Germinal center (tissue), 1 donor: Measurements from ENCODE around the gene PREP.

Experiments used
- DNase-seq: peaks from one replicate; pipeline ENCODE4 v3.0.0; 2012; ENCODE audit warnings: mixed read lengths, low spot score

Gene PREP

DNA sequence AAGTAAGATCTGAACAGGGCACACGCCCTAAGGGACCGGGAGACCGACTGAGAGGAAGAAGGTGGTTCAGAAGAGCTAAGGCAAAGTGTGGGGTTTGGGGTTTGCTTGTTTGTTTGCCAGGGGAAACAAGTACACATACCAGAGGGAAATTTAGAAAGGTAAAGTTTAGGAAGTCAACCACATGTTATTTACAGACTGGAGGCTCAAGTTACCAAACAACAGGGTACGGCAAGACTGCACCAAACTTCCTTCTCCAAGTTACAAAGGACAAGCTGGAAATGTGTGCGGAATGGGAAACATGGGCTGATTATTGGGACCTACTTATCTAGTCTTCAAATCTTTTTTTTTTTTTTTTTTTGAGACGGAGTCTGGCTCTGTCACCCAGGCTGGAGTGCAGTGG, 11.2 kb downstream of the PREP start:
- DNase-seq: no peak

GRCh38 chr6:105389543-105389942, 13.3 kb downstream of the PREP start:
- DNase-seq: no peak

GRCh38 chr6:105388392-105388791, 14.5 kb downstream of the PREP start:
- DNase-seq: no peak

- DNase-seq: no peak
These were observed 18.9 kb downstream of the PREP start for GRCh38 chr6:105384004-105384403.

DNA sequence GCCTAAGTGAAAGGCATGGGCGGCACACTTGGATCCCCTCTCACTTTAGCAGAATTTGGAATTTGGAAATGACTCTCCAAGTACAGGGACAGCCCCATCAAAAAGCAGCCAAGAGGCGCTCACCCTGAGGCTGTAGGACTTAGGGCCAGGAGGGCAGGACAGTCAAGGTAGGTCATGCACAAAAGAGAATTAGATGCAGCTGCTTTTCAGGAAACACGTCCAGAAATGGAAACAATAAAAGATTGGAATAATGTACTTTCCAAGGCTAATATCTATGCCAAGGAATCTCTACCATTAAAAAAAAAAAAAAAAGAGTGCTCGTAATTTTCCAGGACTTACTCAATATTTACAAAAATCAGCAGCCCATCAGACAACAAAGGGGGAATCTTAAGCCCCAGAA, 19.9 kb downstream of the PREP start:
- no peak for DNase-seq

- DNase-seq: no peak
These were observed 20.4 kb downstream of the PREP start for GRCh38 chr6:105382496-105382895.

DNA sequence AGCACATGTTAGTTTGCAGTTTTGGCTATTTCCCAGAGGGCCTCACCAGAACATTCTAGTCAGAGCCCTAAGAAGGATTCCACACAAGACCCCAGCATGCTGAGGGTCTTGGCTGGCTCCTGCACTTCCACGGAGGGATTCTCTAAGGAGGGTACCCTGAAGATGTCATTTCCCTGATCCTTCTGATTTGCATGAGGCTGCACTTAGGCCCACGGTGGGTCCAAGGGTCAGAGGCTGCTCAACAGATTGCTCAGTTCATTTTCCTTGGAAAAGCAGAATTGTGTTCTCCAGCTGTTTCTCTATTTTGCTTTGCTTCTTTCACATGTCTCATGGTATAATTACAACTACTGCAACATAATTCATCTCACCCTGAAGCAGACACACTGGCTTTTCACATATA, 22.2 kb downstream of the PREP start:
- no peak for DNase-seq

DNA sequence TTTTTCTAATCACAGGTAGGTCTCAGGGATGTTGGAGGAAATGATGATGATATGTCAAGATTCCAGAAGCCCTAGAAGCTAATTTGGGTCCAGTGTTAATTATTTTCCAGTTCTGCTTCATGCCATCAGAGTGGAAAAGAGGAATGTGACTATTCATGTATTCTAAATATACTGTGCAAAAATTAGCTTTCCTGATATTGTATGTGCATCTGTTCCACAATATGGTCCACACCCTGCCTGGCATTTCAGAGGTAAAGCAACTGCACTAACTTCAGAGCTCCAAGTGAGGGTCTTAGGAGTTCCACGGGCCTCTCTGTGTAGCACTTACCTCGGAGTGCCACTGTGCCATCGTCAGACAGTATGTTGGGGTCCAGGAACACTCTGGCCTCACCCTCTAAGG, 27.1 kb downstream of the PREP start:
- DNase-seq: no peak

- DNase-seq: no peak
These were observed 28.9 kb downstream of the PREP start for GRCh38 chr6:105374010-105374420.

- DNase-seq: no peak
These were observed 29.4 kb downstream of the PREP start for GRCh38 chr6:105373481-105373880.

DNA sequence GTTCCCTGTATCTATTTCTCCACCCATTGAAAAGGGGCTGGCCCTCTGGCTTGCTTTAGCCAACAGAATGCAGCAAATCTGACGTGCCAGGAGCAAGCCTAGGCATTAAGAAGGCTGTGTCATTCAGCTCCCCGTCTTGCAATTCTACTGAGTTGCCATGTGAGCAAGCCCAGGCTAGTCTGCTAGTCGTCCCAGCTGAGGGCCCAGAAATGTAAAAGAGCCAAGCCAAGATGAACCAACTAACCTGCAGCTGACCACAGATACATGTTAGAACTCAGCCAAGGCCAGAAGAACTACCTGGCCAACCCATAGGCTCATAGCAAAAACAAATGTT, 30.1 kb downstream of the PREP start:
- no peak for DNase-seq

GRCh38 chr6:105372142-105372848, 30.6 kb downstream of the PREP start:
- no peak for DNase-seq

GRCh38 chr6:105370351-105370750, 32.5 kb downstream of the PREP start:
- DNase-seq: no peak

DNA sequence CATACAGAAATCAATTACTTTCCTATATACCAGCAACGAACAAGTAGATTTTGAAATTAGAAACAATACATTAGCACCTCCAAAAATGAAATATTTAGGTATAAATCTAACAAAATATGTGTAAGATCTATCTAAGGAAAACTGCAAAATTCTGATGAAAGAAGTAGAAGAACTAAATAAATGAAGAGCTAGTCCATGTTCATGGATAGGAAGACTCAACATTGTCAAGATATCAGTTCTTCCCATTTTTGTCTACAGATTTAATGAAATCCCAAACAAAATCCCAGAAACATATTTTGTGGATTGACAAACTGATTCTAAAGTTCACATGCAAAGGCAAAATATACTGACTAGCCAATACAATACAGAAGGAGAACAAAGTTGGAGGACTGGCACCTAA, 33.7 kb downstream of the PREP start:
- DNase-seq: no peak

- no peak for DNase-seq
These were observed 38.6 kb downstream of the PREP start for GRCh38 chr6:105364243-105364642.

DNA sequence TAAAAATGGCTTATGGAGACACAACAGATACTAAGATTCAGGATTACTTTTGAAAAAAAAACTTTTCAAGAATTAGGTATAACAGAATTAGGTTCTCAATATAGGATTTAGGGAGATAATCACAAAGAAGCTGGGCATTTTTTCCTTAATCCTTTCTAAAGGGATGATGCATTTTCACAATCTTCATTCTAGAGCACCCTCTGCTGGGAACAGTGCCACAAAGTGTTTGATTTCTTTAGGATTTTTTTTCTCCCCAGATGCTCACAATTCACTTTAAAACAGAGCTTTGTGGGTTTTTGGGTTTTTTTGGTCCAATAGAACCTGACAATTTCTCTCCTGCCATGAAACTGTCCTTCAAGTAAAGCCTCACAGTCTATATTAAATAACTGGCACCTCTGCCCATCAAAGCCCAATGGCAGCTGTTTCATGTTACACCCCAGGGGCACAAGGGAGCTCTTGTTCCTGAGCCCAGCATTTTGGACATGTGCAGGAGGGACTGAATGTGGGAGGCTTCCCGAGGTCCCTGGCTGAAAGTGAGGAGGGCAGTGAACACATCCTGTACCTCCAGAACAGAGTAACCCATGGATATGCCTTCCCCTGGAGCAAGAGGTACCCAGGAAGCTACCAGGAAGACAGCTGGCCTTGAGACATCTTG, 39.7 kb downstream of the PREP start:
- DNase-seq: no peak

- no peak for DNase-seq
These were observed 43.2 kb downstream of the PREP start for GRCh38 chr6:105359419-105360370.

DNA sequence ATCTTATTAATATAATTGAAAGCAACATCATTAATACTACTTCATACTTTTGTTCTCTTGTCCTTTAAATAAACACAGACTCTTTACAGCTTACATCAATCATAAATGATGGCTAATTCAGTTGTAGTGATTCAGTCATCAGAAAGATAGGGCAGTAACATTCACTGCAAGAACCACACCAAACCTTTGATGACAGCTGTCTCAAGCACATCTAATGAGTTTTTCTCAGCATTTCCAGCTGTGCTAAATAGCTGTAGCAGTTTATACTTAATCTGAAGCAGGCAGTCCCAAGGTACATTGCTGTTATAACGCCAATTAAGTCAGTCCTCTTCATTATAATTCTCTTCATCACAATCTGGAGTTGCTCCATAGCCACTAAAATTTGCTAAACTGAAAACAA, 45.7 kb downstream of the PREP start:
- no peak for DNase-seq

- no peak for DNase-seq
These were observed 50.8 kb downstream of the PREP start for GRCh38 chr6:105352037-105352617.

- no peak for DNase-seq
These were observed 54.0 kb downstream of the PREP start for GRCh38 chr6:105348897-105349296.

GRCh38 chr6:105346052-105346451, 56.8 kb downstream of the PREP start:
- DNase-seq: no peak

GRCh38 chr6:105345506-105345905, 57.4 kb downstream of the PREP start:
- DNase-seq: no peak
